Panc1 (cell line): ENCODE results near the gene ATF7. TPM values are rescaled to one million over a fixed set of nuclear protein-coding genes. Genes with fewer than 3 reads are reported as not detected.

Source experiments
- ATAC-seq: fragments of 200-7000 bp; cut with Tn5 transposase; 2 replicates; pipeline ENCODE4 v1.9.1; 2020; ENCODE audit warnings: mild to moderate bottlenecking, moderate library complexity
- BruUV-seq: library from RNA; stranded (reverse); fragments of 400-500 nt; replicated peaks from 2 replicates; lab custom pipeline; 2021; lab: Mats Ljungman, UMichigan
- CTCF ChIA-PET: fragments of 300-600 bp; sonication (Branson Sonifier 250); formaldehyde crosslinking; loops from one replicate; lab custom pipeline; 2022; ENCODE audit warnings: antibody characterized with exemption; lab: Charles Lee
- POLR2A ChIA-PET: fragments of 300-600 bp; sonication (Branson Sonifier 250); formaldehyde crosslinking; loops from one replicate; lab custom pipeline; 2022; ENCODE audit warnings: antibody characterized with exemption; lab: Charles Lee
- DNase-seq: peaks from one replicate; pipeline ENCODE4 v3.0.0-alpha.2; 2010; ENCODE audit warnings: low read depth, low spot score
- H3K27ac ChIP-seq: 2 replicates; pipeline ENCODE4 v1.5.1; 2011; ENCODE audit warnings: mild to moderate bottlenecking, low read length, inconsistent platforms
- H3K27me3 ChIP-seq: fragments of 200-500 bp; sonication (Bioruptor generic); 2 replicates; pipeline ENCODE4 v1.6.0; 2014; ENCODE audit warnings: low read length, inconsistent platforms; ENCODE audit not compliant: control insufficient read depth, insufficient read depth
- H3K36me3 ChIP-seq: fragments of 200-500 bp; sonication (Bioruptor generic); 2 replicates; pipeline ENCODE4 v1.5.1; 2014; ENCODE audit warnings: inconsistent platforms, mild to moderate bottlenecking, low read length, moderate library complexity; ENCODE audit not compliant: control insufficient read depth, insufficient read depth
- H3K4me1 ChIP-seq: 2 replicates; pipeline ENCODE4 v1.5.1; 2011; ENCODE audit warnings: inconsistent platforms, mild to moderate bottlenecking, low read length, moderate library complexity; ENCODE audit not compliant: control insufficient read depth, insufficient read depth
- H3K4me3 ChIP-seq, 2 experiments: 2 replicates each; pipeline ENCODE4 v1.5.1; 2011 to 2012; ENCODE audit warnings: low read depth in 2 of 2, low read length in 2 of 2, mild to moderate bottlenecking in 2 of 2, inconsistent platforms in 1 of 2, moderate library complexity in 1 of 2
- H3K9me3 ChIP-seq: fragments of 200-500 bp; sonication (Bioruptor generic); 2 replicates; pipeline ENCODE4 v1.5.1; 2014; ENCODE audit warnings: low read depth, mild to moderate bottlenecking, inconsistent platforms, low read length, moderate library complexity; ENCODE audit not compliant: control insufficient read depth, insufficient read depth
- POLR2AphosphoS5 ChIP-seq: IDR thresholded peaks from 2 replicates; pipeline ENCODE4 v1.6.1; 2012; ENCODE audit warnings: mild to moderate bottlenecking, low read depth, low read length, moderate library complexity
- REST ChIP-seq, 2 experiments: IDR thresholded peaks; 2 replicates each; pipeline ENCODE4 v1.6.1; 2011 to 2012; ENCODE audit warnings: low read depth in 2 of 2, control low read depth in 1 of 2, low read length in 1 of 2, mild to moderate bottlenecking in 1 of 2, moderate library complexity in 1 of 2; ENCODE audit not compliant: insufficient read depth in 1 of 2
- in situ Hi-C: cut with HindIII; loops from 2 replicates; pipeline ENCODE4 v1.10.0; 2016; ENCODE audit warnings: low sequenced_read_pairs, low pct_unique_long_range_greater_than_20kb
- intact Hi-C: fragments of 100-400 bp; cut with micrococcal nuclease; formaldehyde crosslinking; loops from one replicate; pipeline ENCODE4 v1.10.0; 2022; ENCODE audit not compliant: unreplicated experiment
- total RNA-seq: library from RNA; stranded (reverse); gene quantifications from one replicate; pipeline ENCODE4 v1.2.1, GENCODE V29; 2021; ENCODE audit not compliant: unreplicated experiment

Gene ATF7
- total RNA-seq, 1 experiment from 2014 or later, result 29.5 TPM

GRCh38 chr12:53459097-53459496 is 167.1 kb downstream of the ATF7 start:
- BruUV-seq, result no TSS peak

More at GRCh38 chr12:53459097-53459496, 167.1 kb downstream of the ATF7 start:
- Histone ChIP-seq H3K27ac (0 out of 2 replicates have a peak overlapping the region, but pooled peaks have one; percentile 7), H3K4me1 (peaks cover 19% of the 10 kb centered on the region), H3K36me3 (peaks cover 83% of the 10 kb centered on the region), H3K4me3 (no peak overlapping the region), H3K27me3 (no peaks in the 10 kb centered on the region), H3K9me3 (no peaks in the 10 kb centered on the region)
- POLR2A ChIA-PET, result no interaction called here
- CTCF ChIA-PET, result interaction anchor here (0.6 kb wide), 1 partner anchor 15 kb away, joined by 5 read pairs; no protein-coding TSS in a partner anchor
- no peak for DNase-seq
- intact Hi-C loops, result no loop called here
- in situ Hi-C loops, result no loop called here
- no peak for ATAC-seq
- TF ChIP-seq POLR2AphosphoS5 (peak; percentile 31; the same call in 1 of the 2 replicates), REST (IDR thresholded peaks at IDR 0.05; ENCODE audit: insufficient read depth in 1 of 2, low read depth in 2 of 2, low read length in 1 of 2) (no peak)

Other genes starting within 250 kb of the ATF7 start
- 81.0 TPM for gene SP1, start 246.2 kb downstream of the ATF7 start, total RNA-seq
- 0.13 TPM for gene AMHR2, start 202.5 kb downstream of the ATF7 start, total RNA-seq
- gene PRR13, start 184.6 kb downstream of the ATF7 start, total RNA-seq, result 454 TPM
- 836 TPM for gene PCBP2, start 174.3 kb downstream of the ATF7 start, total RNA-seq
- gene MAP3K12, start 126.9 kb downstream of the ATF7 start, total RNA-seq, result 32.2 TPM
- gene TARBP2, start 125.1 kb downstream of the ATF7 start, total RNA-seq, result 67.3 TPM
- not detected for gene NPFF, start 118.9 kb downstream of the ATF7 start, total RNA-seq
- gene ATP5MC2, start 49.7 kb upstream of the ATF7 start, total RNA-seq, result 290 TPM
- 48.0 TPM for gene CALCOCO1, start 101.1 kb upstream of the ATF7 start, total RNA-seq
- not detected for gene CISTR, start 125.6 kb upstream of the ATF7 start, total RNA-seq